Astrocyte (in vitro differentiated cells and primary cell): Measurements from ENCODE around the gene PPP6R2. TPM values are rescaled to one million over a fixed set of nuclear protein-coding genes. Genes with fewer than 3 reads are reported as not detected.
A peak's percentile ranks its signal among the peaks of the same experiment; 100 is the strongest.

Source experiments
- DNase-seq: peaks from one replicate; pipeline ENCODE4 v3.0.0-alpha.2; 2010; ENCODE audit warnings: low read depth
- FAIRE-seq: peaks from 2 replicates; lab custom pipeline; 2011; peaks lifted over from hg19 to GRCh38; lab: Jason Lieb, UNC
- H2AFZ ChIP-seq: 2 replicates; pipeline ENCODE4 v1.6.0; 2012; ENCODE audit warnings: low read depth, low read length, inconsistent platforms
- H3K27ac ChIP-seq: 2 replicates; pipeline ENCODE4 v1.5.1; 2011; ENCODE audit warnings: low read depth, low read length, inconsistent platforms
- H3K27me3 ChIP-seq: 2 replicates; pipeline ENCODE4 v1.6.0; 2011; ENCODE audit warnings: low read length, inconsistent platforms; ENCODE audit not compliant: insufficient read depth
- H3K36me3 ChIP-seq: 2 replicates; pipeline ENCODE4 v1.5.1; 2011; ENCODE audit warnings: low read length, inconsistent platforms; ENCODE audit not compliant: insufficient read depth
- H3K4me1 ChIP-seq: 2 replicates; pipeline ENCODE4 v1.5.1; 2011; ENCODE audit warnings: low read length, inconsistent platforms; ENCODE audit not compliant: insufficient read depth
- H3K4me2 ChIP-seq: 2 replicates; pipeline ENCODE4 v1.6.0; 2012; ENCODE audit warnings: low read length, inconsistent platforms
- H3K4me3 ChIP-seq: 2 replicates; pipeline ENCODE4 v1.5.1; 2011; ENCODE audit warnings: low read depth, mild to moderate bottlenecking, low read length, inconsistent platforms; ENCODE audit not compliant: insufficient read depth
- H3K79me2 ChIP-seq: 2 replicates; pipeline ENCODE4 v1.6.0; 2012; ENCODE audit warnings: mild to moderate bottlenecking, low read length, inconsistent platforms; ENCODE audit not compliant: insufficient read depth
- H3K9ac ChIP-seq: 2 replicates; pipeline ENCODE4 v1.6.0; 2012; ENCODE audit warnings: mild to moderate bottlenecking, low read length, inconsistent platforms
- H3K9me3 ChIP-seq: 2 replicates; pipeline ENCODE4 v1.5.1; 2012; ENCODE audit warnings: low read depth, mild to moderate bottlenecking, low read length, inconsistent platforms; ENCODE audit not compliant: insufficient read depth
- H4K20me1 ChIP-seq: 2 replicates; pipeline ENCODE4 v1.6.0; 2012; ENCODE audit warnings: low read length, inconsistent platforms; ENCODE audit not compliant: insufficient read depth
- H3K27ac Mint-ChIP-seq: one replicate; pipeline ENCODE4 v1.8.0; 2021; ENCODE audit warnings: mild to moderate bottlenecking, mixed read lengths; ENCODE audit not compliant: unreplicated experiment
- H3K27me3 Mint-ChIP-seq: one replicate; pipeline ENCODE4 v1.8.0; 2021; ENCODE audit warnings: low read depth, mixed read lengths; ENCODE audit not compliant: unreplicated experiment
- H3K36me3 Mint-ChIP-seq: one replicate; pipeline ENCODE4 v1.8.0; 2021; ENCODE audit warnings: low read depth, mixed read lengths; ENCODE audit not compliant: unreplicated experiment
- H3K4me1 Mint-ChIP-seq: one replicate; pipeline ENCODE4 v1.8.0; 2021; ENCODE audit warnings: low read depth, mixed read lengths; ENCODE audit not compliant: unreplicated experiment
- H3K4me3 Mint-ChIP-seq: one replicate; pipeline ENCODE4 v1.8.0; 2021; ENCODE audit warnings: mild to moderate bottlenecking, moderate library complexity, mixed read lengths; ENCODE audit not compliant: unreplicated experiment
- H3K9me3 Mint-ChIP-seq: one replicate; pipeline ENCODE4 v1.8.0; 2021; ENCODE audit warnings: mild to moderate bottlenecking, mixed read lengths; ENCODE audit not compliant: unreplicated experiment
- CTCF ChIP-seq: IDR thresholded peaks from 2 replicates; pipeline ENCODE4 v1.5.1; 2011; ENCODE audit warnings: low read depth, mild to moderate bottlenecking, inconsistent platforms, low read length, moderate library complexity; ENCODE audit not compliant: insufficient read depth
- EZH2 ChIP-seq: IDR thresholded peaks from 2 replicates; pipeline ENCODE4 v1.6.1; 2012; ENCODE audit warnings: mild to moderate bottlenecking, low read length, inconsistent platforms; ENCODE audit not compliant: insufficient read depth
- total RNA-seq: library from RNA; stranded (reverse); gene quantifications from 2 replicates; pipeline ENCODE4 v1.2.1, GENCODE V29; 2021

PPP6R2 gene
- total RNA-seq, 1 donor from 2014 or later, result 48.3 TPM

DNA sequence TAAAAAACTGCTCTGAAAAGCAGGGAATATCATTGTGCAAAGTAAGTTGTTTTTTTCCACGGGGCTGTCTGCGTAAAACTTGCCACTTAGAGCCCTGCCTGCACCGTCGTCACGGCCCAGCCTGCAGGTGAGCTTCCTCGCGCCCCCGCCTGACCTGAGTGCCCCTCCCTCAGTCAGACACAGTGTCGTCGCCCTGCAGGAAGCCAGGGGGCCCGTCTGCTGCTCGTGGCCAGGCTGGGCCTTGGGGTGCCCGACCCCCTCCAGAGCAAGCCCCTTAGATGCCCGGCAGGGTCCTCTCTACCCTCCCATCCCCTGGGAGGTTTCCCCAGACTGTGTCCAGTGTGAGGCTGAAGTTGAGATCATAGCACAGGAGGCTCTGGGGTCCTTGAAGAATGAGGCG is 100.1 kb downstream of the PPP6R2 start:
- Mint-ChIP-seq H3K27me3 (no peaks in the 10 kb centered on the region), H3K36me3 (peaks cover 4% of the 10 kb centered on the region), H3K27ac (peak overlapping the region; percentile 47), H3K4me1 (peaks cover 3% of the 10 kb centered on the region), H3K9me3 (no peaks in the 10 kb centered on the region), H3K4me3 (no peak overlapping the region)
- no peak overlapping the region for H3K4me3 ChIP-seq
- TF ChIP-seq EZH2 (no peak), CTCF (no peak)
- H3K4me2 ChIP-seq, result no peak overlapping the region
- no peak for DNase-seq
- no peak overlapping the region for H2AFZ ChIP-seq
- no peaks in the 10 kb centered on the region for H3K9me3 ChIP-seq
- FAIRE-seq, result no peak
- H3K79me2 ChIP-seq, result no peaks in the 10 kb centered on the region
- no peaks in the 10 kb centered on the region for H3K36me3 ChIP-seq
- H3K27me3 ChIP-seq, result no peaks in the 10 kb centered on the region
- H3K9ac ChIP-seq, result no peak overlapping the region
- H3K4me1 ChIP-seq, result peaks cover 7% of the 10 kb centered on the region
- no peak overlapping the region for H3K27ac ChIP-seq
- peaks cover 38% of the 10 kb centered on the region for H4K20me1 ChIP-seq

GRCh38 chr22:50443801-50444625 is 100.9 kb downstream of the PPP6R2 start:
- Mint-ChIP-seq H3K9me3 (no peaks in the 10 kb centered on the region), H3K4me1 (peaks cover 3% of the 10 kb centered on the region), H3K27me3 (no peaks in the 10 kb centered on the region), H3K4me3 (no peak overlapping the region), H3K27ac (no peak overlapping the region), H3K36me3 (peaks cover 4% of the 10 kb centered on the region)
- H4K20me1 ChIP-seq, result peaks cover 39% of the 10 kb centered on the region
- H3K4me1 ChIP-seq, result peaks cover 7% of the 10 kb centered on the region
- no peaks in the 10 kb centered on the region for H3K9me3 ChIP-seq
- H3K4me3 ChIP-seq, result no peak overlapping the region
- no peaks in the 10 kb centered on the region for H3K36me3 ChIP-seq
- no peak overlapping the region for H3K4me2 ChIP-seq
- FAIRE-seq (no peak), DNase-seq (no peak)
- H3K27me3 ChIP-seq, result no peaks in the 10 kb centered on the region
- no peaks in the 10 kb centered on the region for H3K79me2 ChIP-seq
- TF ChIP-seq CTCF (no peak), EZH2 (no peak)
- no peak overlapping the region for H2AFZ ChIP-seq
- no peak overlapping the region for H3K27ac ChIP-seq
- H3K9ac ChIP-seq, result no peak overlapping the region

GRCh38 chr22:50444663-50445062 is 101.5 kb downstream of the PPP6R2 start:
- Histone ChIP-seq H3K36me3 (no peaks in the 10 kb centered on the region), H3K79me2 (no peaks in the 10 kb centered on the region), H3K4me3 (no peak overlapping the region), H3K9ac (no peak overlapping the region), H3K4me1 (peaks cover 7% of the 10 kb centered on the region), H2AFZ (no peak overlapping the region), H3K27me3 (no peaks in the 10 kb centered on the region), H3K4me2 (no peak overlapping the region), H3K27ac (no peak overlapping the region), H4K20me1 (peaks cover 43% of the 10 kb centered on the region), H3K9me3 (no peaks in the 10 kb centered on the region)
- Mint-ChIP-seq H3K36me3 (peaks cover 7% of the 10 kb centered on the region), H3K27ac (no peak overlapping the region), H3K4me1 (peaks cover 3% of the 10 kb centered on the region), H3K27me3 (no peaks in the 10 kb centered on the region), H3K4me3 (no peak overlapping the region), H3K9me3 (no peaks in the 10 kb centered on the region)
- FAIRE-seq (no peak), DNase-seq (peak; percentile 65)
- TF ChIP-seq CTCF (no peak), EZH2 (no peak)
